Loucy (cell line): Measurements from ENCODE around the gene MBOAT7.

Experiments
- H2AFZ ChIP-seq: fragments of 200-600 bp; sonication (generic); 2 replicates; pipeline ENCODE4 v1.6.0; 2016; ENCODE audit warnings: antibody characterized with exemption, mild to moderate bottlenecking, low read length, moderate library complexity
- H3F3A ChIP-seq: fragments of 200-600 bp; 2 replicates; pipeline ENCODE4 v1.6.0; 2016; ENCODE audit warnings: antibody characterized with exemption, low read depth, mild to moderate bottlenecking
- H3K27me3 ChIP-seq: fragments of 200-600 bp; sonication (generic); 2 replicates; pipeline ENCODE4 v1.6.1; 2014; ENCODE audit warnings: low read length, mild to moderate bottlenecking; ENCODE audit not compliant: insufficient read depth, poor library complexity, severe bottlenecking
- H3K36me3 ChIP-seq: fragments of 200-600 bp; sonication (generic); 2 replicates; pipeline ENCODE4 v1.6.1; 2016; ENCODE audit warnings: low read length; ENCODE audit not compliant: insufficient read depth
- H3K4me1 ChIP-seq: fragments of 200-600 bp; sonication (generic); 2 replicates; pipeline ENCODE4 v1.5.1; 2014; ENCODE audit warnings: low read length, mild to moderate bottlenecking; ENCODE audit not compliant: insufficient read depth, poor library complexity, severe bottlenecking
- H3K4me2 ChIP-seq: fragments of 200-600 bp; sonication (generic); 2 replicates; pipeline ENCODE4 v1.6.0; 2014; ENCODE audit warnings: antibody characterized with exemption, low read length, low read depth, mild to moderate bottlenecking; ENCODE audit not compliant: poor library complexity, severe bottlenecking
- H3K4me3 ChIP-seq: fragments of 200-600 bp; sonication (generic); 2 replicates; pipeline ENCODE4 v1.5.1; 2014; ENCODE audit warnings: low read length, mild to moderate bottlenecking, mixed read lengths; ENCODE audit not compliant: poor library complexity, severe bottlenecking
- H3K79me2 ChIP-seq: fragments of 200-600 bp; sonication (generic); 2 replicates; pipeline ENCODE4 v1.6.1; 2014; ENCODE audit warnings: low read length; ENCODE audit not compliant: insufficient read depth
- H3K9ac ChIP-seq: fragments of 200-600 bp; sonication (generic); 2 replicates; pipeline ENCODE4 v1.6.0; 2014; ENCODE audit warnings: mild to moderate bottlenecking, low read depth, low read length, moderate library complexity; ENCODE audit not compliant: poor library complexity, severe bottlenecking
- H3K9me2 ChIP-seq: fragments of 200-600 bp; sonication (generic); replicated peaks from 2 replicates; pipeline ENCODE4 v1.6.1; 2016; ENCODE audit warnings: low read depth, low read length, mixed read lengths
- H3K9me3 ChIP-seq: fragments of 200-600 bp; sonication (generic); 2 replicates; pipeline ENCODE4 v1.6.1; 2014; ENCODE audit warnings: mild to moderate bottlenecking, antibody characterized with exemption, low read length, low read depth; ENCODE audit not compliant: insufficient read depth
- H4K20me1 ChIP-seq: fragments of 200-600 bp; sonication (generic); 2 replicates; pipeline ENCODE4 v1.6.0; 2014; ENCODE audit warnings: antibody characterized with exemption, low read length, mild to moderate bottlenecking; ENCODE audit not compliant: insufficient read depth, poor library complexity, severe bottlenecking
- EZH2phosphoT487 ChIP-seq: fragments of 200-600 bp; IDR thresholded peaks from 2 replicates; pipeline ENCODE4 v1.6.1; 2018; ENCODE audit warnings: antibody characterized with exemption, mild to moderate bottlenecking, moderate library complexity, borderline replicate concordance
- TF ChIP-seq, protein P1 (sequence below): fragments of 200-600 bp; sonication (generic); conservative IDR thresholded peaks from 2 replicates; pipeline ENCODE4 v1.5.1; 2014; ENCODE audit warnings: mild to moderate bottlenecking, antibody characterized with exemption, low read length

The MBOAT7 gene

DNA sequence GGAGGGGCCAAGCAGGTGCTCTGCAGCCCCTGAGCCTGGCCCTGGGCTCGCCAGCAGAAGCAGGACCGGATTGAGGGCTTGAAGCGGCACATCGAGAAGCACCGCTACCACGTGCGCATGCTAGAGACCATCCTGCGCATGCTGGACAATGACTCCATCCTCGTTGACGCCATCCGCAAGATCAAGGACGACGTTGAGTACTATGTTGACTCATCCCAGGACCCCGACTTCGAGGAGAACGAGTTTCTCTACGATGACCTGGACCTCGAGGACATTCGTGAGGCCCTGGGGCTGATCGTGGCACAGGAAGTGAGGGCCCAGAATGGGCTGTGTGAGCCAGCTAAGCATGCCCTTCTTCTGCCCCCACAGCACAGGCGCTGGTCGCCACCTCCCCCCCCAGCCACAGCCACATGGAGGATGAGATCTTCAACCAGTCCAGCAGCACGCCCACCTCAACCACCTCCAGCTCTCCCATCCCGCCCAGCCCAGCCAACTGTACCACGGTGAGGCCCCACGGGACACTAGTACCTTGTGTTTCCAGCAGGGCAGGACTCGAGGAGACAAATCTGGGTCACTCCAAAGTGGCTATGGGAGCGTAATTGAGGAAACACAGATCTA is 43.7 kb downstream of the MBOAT7 start:
- no peak overlapping the region for H3K9ac ChIP-seq
- H3K4me2 ChIP-seq, result no peak overlapping the region
- H3K4me3 ChIP-seq, result no peak overlapping the region
- peaks cover 33% of the 10 kb centered on the region for H4K20me1 ChIP-seq
- H3F3A ChIP-seq, result no peaks in the 10 kb centered on the region
- peaks cover 8% of the 10 kb centered on the region for H3K4me1 ChIP-seq
- H3K79me2 ChIP-seq, result peaks cover 22% of the 10 kb centered on the region
- TF ChIP-seq, protein P1, sequence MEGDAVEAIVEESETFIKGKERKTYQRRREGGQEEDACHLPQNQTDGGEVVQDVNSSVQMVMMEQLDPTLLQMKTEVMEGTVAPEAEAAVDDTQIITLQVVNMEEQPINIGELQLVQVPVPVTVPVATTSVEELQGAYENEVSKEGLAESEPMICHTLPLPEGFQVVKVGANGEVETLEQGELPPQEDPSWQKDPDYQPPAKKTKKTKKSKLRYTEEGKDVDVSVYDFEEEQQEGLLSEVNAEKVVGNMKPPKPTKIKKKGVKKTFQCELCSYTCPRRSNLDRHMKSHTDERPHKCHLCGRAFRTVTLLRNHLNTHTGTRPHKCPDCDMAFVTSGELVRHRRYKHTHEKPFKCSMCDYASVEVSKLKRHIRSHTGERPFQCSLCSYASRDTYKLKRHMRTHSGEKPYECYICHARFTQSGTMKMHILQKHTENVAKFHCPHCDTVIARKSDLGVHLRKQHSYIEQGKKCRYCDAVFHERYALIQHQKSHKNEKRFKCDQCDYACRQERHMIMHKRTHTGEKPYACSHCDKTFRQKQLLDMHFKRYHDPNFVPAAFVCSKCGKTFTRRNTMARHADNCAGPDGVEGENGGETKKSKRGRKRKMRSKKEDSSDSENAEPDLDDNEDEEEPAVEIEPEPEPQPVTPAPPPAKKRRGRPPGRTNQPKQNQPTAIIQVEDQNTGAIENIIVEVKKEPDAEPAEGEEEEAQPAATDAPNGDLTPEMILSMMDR, result no peak
- no peak for TF ChIP-seq EZH2phosphoT487
- H3K9me3 ChIP-seq, result no peaks in the 10 kb centered on the region
- peaks cover 84% of the 10 kb centered on the region; the same call in 1 of the 2 replicates for H3K36me3 ChIP-seq
- H3K27me3 ChIP-seq, result no peaks in the 10 kb centered on the region
- H3K9me2 ChIP-seq, result no peaks in the 10 kb centered on the region
- H2AFZ ChIP-seq, result no peak overlapping the region

DNA sequence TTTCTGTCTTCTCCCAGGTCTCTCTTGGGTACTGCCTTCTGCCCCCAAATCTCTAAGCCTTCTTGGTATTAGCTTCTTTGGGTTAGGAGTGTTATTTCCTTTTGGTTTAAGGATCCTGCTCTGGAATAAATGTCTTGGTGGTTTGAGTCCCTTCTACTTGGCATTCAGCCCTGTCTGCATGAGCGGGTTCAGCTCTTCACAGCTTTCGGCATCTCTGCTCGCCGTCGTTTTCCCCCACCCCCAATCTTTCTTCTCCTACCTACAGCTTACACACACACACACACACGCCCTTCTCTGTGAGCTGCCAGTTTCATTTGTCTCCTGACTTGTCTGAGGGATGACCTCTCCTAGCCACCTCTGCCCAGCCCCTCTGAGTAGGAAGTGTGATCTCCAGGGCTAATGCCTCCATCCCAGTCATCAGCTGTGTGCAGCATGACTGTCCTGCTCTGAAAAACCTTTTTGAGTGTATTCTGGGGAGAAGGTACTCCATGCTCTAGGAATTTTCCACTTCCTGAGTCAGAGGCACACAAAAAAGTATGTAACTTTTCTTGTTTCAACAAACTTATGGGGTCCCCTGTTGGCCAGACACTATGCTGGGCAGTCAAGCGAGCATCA is 47.1 kb downstream of the MBOAT7 start:
- Histone ChIP-seq H3K27me3 (peaks cover 5% of the 10 kb centered on the region), H3K4me2 (peak overlapping the region; percentile 82), H3K79me2 (peaks cover 53% of the 10 kb centered on the region), H3K36me3 (peaks cover 52% of the 10 kb centered on the region; the same call in 1 of the 2 replicates), H4K20me1 (peaks cover 63% of the 10 kb centered on the region), H3F3A (no peaks in the 10 kb centered on the region), H3K4me1 (peaks cover 30% of the 10 kb centered on the region), H3K9me3 (no peaks in the 10 kb centered on the region), H3K9ac (no peak overlapping the region), H3K4me3 (no peak overlapping the region), H2AFZ (no peak overlapping the region), H3K9me2 (no peaks in the 10 kb centered on the region)
- TF ChIP-seq, protein P1, result no peak
- no peak for TF ChIP-seq EZH2phosphoT487

DNA sequence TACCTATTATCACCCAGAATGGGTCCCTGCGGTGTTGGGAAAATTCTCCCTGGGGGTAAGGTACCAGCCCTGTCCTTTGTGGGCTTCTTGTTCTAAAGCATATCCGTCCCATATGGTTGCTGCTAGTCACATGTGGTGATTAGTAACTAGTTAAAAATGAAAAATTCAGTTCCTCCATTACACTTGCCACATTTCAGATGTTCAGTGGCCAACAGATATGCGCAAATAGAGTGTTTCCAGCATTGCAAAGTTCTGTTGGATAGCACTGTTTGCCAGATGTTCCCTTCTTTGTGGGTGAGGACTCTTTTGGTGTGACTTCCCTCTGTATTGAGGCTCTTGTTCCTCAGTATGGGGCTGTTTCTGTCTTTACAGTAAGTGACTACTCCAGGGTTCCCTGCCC is 48.0 kb downstream of the MBOAT7 start:
- Histone ChIP-seq H3K79me2 (peaks cover 53% of the 10 kb centered on the region), H2AFZ (no peak overlapping the region), H3K4me2 (peak overlapping the region; percentile 82), H3K36me3 (peaks cover 43% of the 10 kb centered on the region; the same call in 1 of the 2 replicates), H3K4me1 (peaks cover 33% of the 10 kb centered on the region), H3K4me3 (no peak overlapping the region), H3K27me3 (peaks cover 5% of the 10 kb centered on the region), H3K9me3 (no peaks in the 10 kb centered on the region), H4K20me1 (peaks cover 61% of the 10 kb centered on the region), H3K9me2 (no peaks in the 10 kb centered on the region), H3K9ac (peak overlapping the region; percentile 97), H3F3A (no peaks in the 10 kb centered on the region)
- TF ChIP-seq, protein P1, result no peak
- TF ChIP-seq EZH2phosphoT487, result no peak
